ENCODE results near the gene RNPS1. TPM values are rescaled to one million over a fixed set of nuclear protein-coding genes. Genes with fewer than 3 reads are reported as not detected.

RNPS1 gene
- total RNA-seq, 5 donors from 2014 or later (not counting 1 experiment from before 2014, with no cell fraction given) = 163 to 203 (median 181) TPM

Other genes starting within 250 kb of the RNPS1 start
- gene NPW, start 248.3 kb downstream of the RNPS1 start, total RNA-seq = under 1 TPM in 2 of 5 donors, not detected in 3; 0.43 to 0.44 TPM
- gene NHERF2, start 241.2 kb downstream of the RNPS1 start, total RNA-seq = 1 to 10 TPM; 2.9 to 6.8 (median 5.8) TPM
- 10 to 100 TPM in 3 of 5 donors, 1 to 10 TPM in 2; 5.8 to 24.1 (median 18.3) TPM for gene NTHL1, start 220.3 kb downstream of the RNPS1 start, total RNA-seq
- 100 to 1,000 TPM; 134 to 181 (median 161) TPM for gene TSC2, start 220.1 kb downstream of the RNPS1 start, total RNA-seq
- 100 to 1,000 TPM in 4 of 5 donors, 10 to 100 TPM in 1; 99.4 to 152 (median 137) TPM for gene PKD1, start 132.2 kb downstream of the RNPS1 start, total RNA-seq
- gene RAB26, start 119.5 kb downstream of the RNPS1 start, total RNA-seq = under 1 TPM in 2 of 5 donors, not detected in 3; 0.19 to 0.66 TPM
- gene TRAF7, start 112.3 kb downstream of the RNPS1 start, total RNA-seq = 10 to 100 TPM; 25.6 to 54.3 (median 43.9) TPM
- gene CASKIN1, start 71.5 kb downstream of the RNPS1 start, total RNA-seq = under 1 TPM in 2 of 5 donors, not detected in 3; 0.06 to 0.47 TPM
- 10 to 100 TPM; 26.2 to 32.5 (median 30.2) TPM for gene MLST8, start 62.7 kb downstream of the RNPS1 start, total RNA-seq
- 10 to 100 TPM in 3 of 5 donors, 1 to 10 TPM in 2; 6.7 to 27.7 (median 20.4) TPM for gene BRICD5, start 57.3 kb downstream of the RNPS1 start, total RNA-seq
- gene PGP, start 53.3 kb downstream of the RNPS1 start, total RNA-seq = 10 to 100 TPM; 12.7 to 23.1 (median 20.4) TPM
- gene E4F1, start 44.5 kb downstream of the RNPS1 start, total RNA-seq = 10 to 100 TPM; 32.8 to 52.0 (median 47.0) TPM
- gene DNASE1L2, start 31.7 kb downstream of the RNPS1 start, total RNA-seq = 1 to 10 TPM in 3 of 5 donors, under 1 TPM in 2; 0.63 to 3.3 (median 1.9) TPM
- gene ECI1, start 16.5 kb downstream of the RNPS1 start, total RNA-seq = 10 to 100 TPM; 17.0 to 40.1 (median 37.7) TPM
- gene ABCA3, start 72.6 kb upstream of the RNPS1 start, total RNA-seq = 10 to 100 TPM in 2 of 5 donors, 1 to 10 TPM in 3; 6.6 to 11.1 (median 9.9) TPM
- gene CCNF, start 161.3 kb upstream of the RNPS1 start, total RNA-seq = 1 to 10 TPM; 3.5 to 5.1 (median 4.0) TPM
- gene TEDC2, start 192.0 kb upstream of the RNPS1 start, total RNA-seq = 1 to 10 TPM in 2 of 5 donors, under 1 TPM in 3; 0.85 to 1.8 (median 0.93) TPM
- gene NTN3, start 203.2 kb upstream of the RNPS1 start, total RNA-seq = not detected
- gene TBC1D24, start 207.0 kb upstream of the RNPS1 start, total RNA-seq = 10 to 100 TPM in 3 of 5 donors, 1 to 10 TPM in 2; 8.3 to 22.2 (median 10.7) TPM
- gene ATP6V0C, start 245.8 kb upstream of the RNPS1 start, total RNA-seq = 100 to 1,000 TPM; 122 to 161 (median 128) TPM

Data from T-cell (primary cell).